HepG2 (cell line): Measurements from ENCODE around the gene SIGLEC1. TPM values are rescaled to one million over a fixed set of nuclear protein-coding genes. Genes with fewer than 3 reads are reported as not detected.

Experiments
- ATAC-seq: fragments of 200-7000 bp; cut with Tn5 transposase; 3 replicates; pipeline ENCODE4 v1.9.1; 2020; ENCODE audit warnings: mild to moderate bottlenecking, moderate library complexity
- BruUV-seq: library from RNA; stranded (reverse); fragments of 400-500 nt; replicated peaks from 2 replicates; lab custom pipeline; 2021; lab: Mats Ljungman, UMichigan
- CTCF ChIA-PET: fragments of 300-600 bp; formaldehyde crosslinking; extraction: SDS; loops from one replicate; lab custom pipeline; 2021; ENCODE audit warnings: low total read pairs, inconsistent platforms, low intra/inter-chr PET ratio; lab: Yijun Ruan, JAX
- POLR2A ChIA-PET: fragments of 350-600 bp; sonication (Branson Sonifier 250); formaldehyde crosslinking; loops from one replicate; lab custom pipeline; 2020; ENCODE audit warnings: antibody characterized with exemption, inconsistent platforms; lab: Yijun Ruan, JAX
- DNase-seq: peaks from one replicate; pipeline ENCODE4 v3.0.0-alpha.2; 2015; ENCODE audit warnings: low spot score
- FAIRE-seq: peaks from 3 replicates; lab custom pipeline; 2011; peaks lifted over from hg19 to GRCh38; lab: Jason Lieb, UNC
- H2AFZ ChIP-seq: one replicate; pipeline ENCODE4 v1.6.1; 2011; ENCODE audit warnings: low read length, inconsistent platforms
- H3K27ac ChIP-seq: fragments of 300-600 bp; 3 replicates; pipeline ENCODE4 v1.8.0; 2011; ENCODE audit warnings: mixed run types, mild to moderate bottlenecking, mixed read lengths, low read length, inconsistent platforms; ENCODE audit not compliant: insufficient read depth; ENCODE audit errors: extremely low read length
- H3K27me3 ChIP-seq, 2 experiments: fragments of 200-600 bp in 1 of 2; 2 replicates in 1 of 2; 3 replicates in 1 of 2; pipeline versions ENCODE4 v1.6.0 to v1.8.0; 2011; ENCODE audit warnings: low read length in 2 of 2, mild to moderate bottlenecking in 2 of 2, moderate library complexity in 2 of 2, inconsistent platforms in 1 of 2; ENCODE audit not compliant: insufficient read depth in 2 of 2, control insufficient read depth in 1 of 2
- H3K36me3 ChIP-seq, 2 experiments: fragments of 200-600 bp in 1 of 2; replicated peaks in 1 of 2; 2 replicates in 1 of 2; 3 replicates in 1 of 2; pipeline versions ENCODE4 v1.5.1 to v1.8.0; 2011; ENCODE audit warnings: low read length in 2 of 2, inconsistent platforms in 1 of 2; ENCODE audit not compliant: insufficient read depth in 2 of 2, control insufficient read depth in 1 of 2
- H3K4me1 ChIP-seq: 2 replicates; pipeline ENCODE4 v1.5.1; 2012; ENCODE audit warnings: low read length, inconsistent platforms; ENCODE audit not compliant: insufficient read depth
- H3K4me2 ChIP-seq: 2 replicates; pipeline ENCODE4 v1.6.0; 2011; ENCODE audit warnings: low read depth, low read length, inconsistent platforms
- H3K4me3 ChIP-seq, 3 experiments: fragments of 200-600 bp in 1 of 3; sonication (generic), shearing (Covaris generic) in 1 of 3; replicated peaks in 1 of 3; 2 replicates each; pipeline ENCODE4 v1.5.1; 2011 to 2016; ENCODE audit warnings: low read length in 3 of 3, inconsistent platforms in 2 of 3, low read depth in 2 of 3, mild to moderate bottlenecking in 2 of 3, control low read depth in 1 of 3, mixed read lengths in 1 of 3; ENCODE audit not compliant: insufficient read depth in 1 of 3
- H3K79me2 ChIP-seq: one replicate; pipeline ENCODE4 v1.6.1; 2011; ENCODE audit warnings: low read length, inconsistent platforms; ENCODE audit not compliant: insufficient read depth
- H3K9ac ChIP-seq: 2 replicates; pipeline ENCODE4 v1.6.0; 2011; ENCODE audit warnings: mild to moderate bottlenecking, low read depth, low read length, inconsistent platforms; ENCODE audit not compliant: insufficient read depth
- H3K9me3 ChIP-seq: 2 replicates; pipeline ENCODE4 v1.5.1; 2012; ENCODE audit warnings: mild to moderate bottlenecking, low read length
- H4K20me1 ChIP-seq: 2 replicates; pipeline ENCODE4 v1.6.0; 2011; ENCODE audit warnings: inconsistent platforms, mild to moderate bottlenecking, low read length, moderate library complexity; ENCODE audit not compliant: insufficient read depth
- CEBPB ChIP-seq: IDR thresholded peaks from 2 replicates; pipeline ENCODE4 v1.6.1; 2011; ENCODE audit warnings: low read depth, low read length, improper control_type of control experiment, borderline replicate concordance
- CHCHD3 ChIP-seq: sonication (generic); formaldehyde crosslinking; IDR thresholded peaks from 2 replicates; pipeline ENCODE4 v1.8.0; 2022; ENCODE audit warnings: mild to moderate bottlenecking, missing genetic modification reagents, moderate library complexity
- DNMT1 ChIP-seq: sonication (generic); formaldehyde crosslinking; IDR thresholded peaks from 2 replicates; pipeline ENCODE4 v1.5.1; 2020; ENCODE audit warnings: mild to moderate bottlenecking, missing genetic modification reagents
- GABPB1 ChIP-seq: IDR thresholded peaks from 2 replicates; pipeline ENCODE4 v1.6.1; 2016; ENCODE audit warnings: mild to moderate bottlenecking, missing genetic modification reagents, moderate library complexity, missing compliant biosample characterization
- HNRNPLL ChIP-seq: fragments of 200-400 bp; formaldehyde crosslinking; IDR thresholded peaks from 2 replicates; pipeline ENCODE4 v1.6.1; 2017; ENCODE audit warnings: mild to moderate bottlenecking, low read depth, low read length; ENCODE audit not compliant: poor library complexity, severe bottlenecking
- KDM2A ChIP-seq: sonication (generic); formaldehyde crosslinking; IDR thresholded peaks from 2 replicates; pipeline ENCODE4 v1.4.0; 2020; ENCODE audit warnings: low read depth, missing genetic modification reagents, borderline replicate concordance
- KDM3A ChIP-seq: IDR thresholded peaks from 2 replicates; pipeline ENCODE4 v1.6.1; 2018; ENCODE audit warnings: low read depth, missing compliant biosample characterization
- POGK ChIP-seq: sonication (generic); formaldehyde crosslinking; conservative IDR thresholded peaks from 2 replicates; pipeline ENCODE4 v1.8.0; 2022; ENCODE audit warnings: mild to moderate bottlenecking, moderate library complexity, missing genetic modification reagents
- SRF ChIP-seq: IDR thresholded peaks from 2 replicates; pipeline ENCODE4 v1.6.1; 2011; ENCODE audit warnings: mild to moderate bottlenecking, low read depth, low read length, moderate library complexity
- ZBTB46 ChIP-seq: sonication (generic); formaldehyde crosslinking; IDR thresholded peaks from 2 replicates; pipeline ENCODE4 v1.4.0; 2020; ENCODE audit warnings: mild to moderate bottlenecking, missing genetic modification reagents, borderline replicate concordance
- ZNF616 ChIP-seq: sonication (generic); formaldehyde crosslinking; IDR thresholded peaks from 2 replicates; pipeline ENCODE4 v1.5.0; 2020; ENCODE audit warnings: low read depth, mild to moderate bottlenecking, missing genetic modification reagents
- ZNF629 ChIP-seq: sonication (generic); formaldehyde crosslinking; conservative IDR thresholded peaks from 2 replicates; pipeline ENCODE4 v1.5.0; 2020; ENCODE audit warnings: missing genetic modification reagents
- ZNF768 ChIP-seq: sonication (generic); formaldehyde crosslinking; IDR thresholded peaks from 2 replicates; pipeline ENCODE4 v1.4.0; 2020; ENCODE audit warnings: missing genetic modification reagents
- WGBS: methylation state at CpG from one replicate; pipeline ENCODE4 v1.1.6; 2017; ENCODE audit warnings: low lambda C conversion rate; 5-methylcytosine and 5-hydroxymethylcytosine counted together
- in situ Hi-C: cut with HindIII; loops from 2 replicates; pipeline ENCODE4 v1.10.0; 2017; ENCODE audit warnings: low pct_unique_long_range_greater_than_20kb; ENCODE audit not compliant: extremely low pct_ligation_motif_present
- intact Hi-C: fragments of 100-400 bp; cut with micrococcal nuclease; formaldehyde crosslinking; loops from one replicate; pipeline ENCODE4 v1.10.0; 2022; ENCODE audit not compliant: unreplicated experiment
- polyA plus RNA-seq, 8 experiments: library from polyadenylated mRNA; depleted of rRNA in 3 of 8; stranded (reverse) in 7 of 8; unstranded in 1 of 8; fragments of >200 nt; fragmentation: Illumina TruSeq in 4 of 8; extraction: Trizol in 4 of 8; gene quantifications; 2 replicates each; pipeline versions ENCODE4 v1.2.1 to v1.2.3, GENCODE V29; 2011 to 2016; ENCODE audit warnings: low read depth in 4 of 8, missing spikeins in 1 of 8, mixed read lengths in 1 of 8; ENCODE audit not compliant: insufficient read depth in 1 of 8
- total RNA-seq, 5 experiments: library from RNA; depleted of rRNA; stranded (reverse); fragments of >200 nt; fragmentation: Illumina TruSeq; extraction: Trizol; gene quantifications; 2 replicates each; pipeline ENCODE4 v1.2.3, GENCODE V29; 2016; ENCODE audit warnings: low read depth in 1 of 5

SIGLEC1 gene
- total and polyA plus RNA-seq, 2 of the 13 experiments (the other 11 are each of a cell fraction or from before 2014, with no cell fraction given): 0.01 TPM; not detected in 1

- TF ChIP-seq ZNF629 (peak; percentile 72), SRF (no peak)
- H3K36me3 ChIP-seq: no peaks in the 10 kb centered on the region
- no peaks in the 10 kb centered on the region for H4K20me1 ChIP-seq
- H3K4me3 ChIP-seq: no peak overlapping the region
- no TSS peak for BruUV-seq
- H3K27ac ChIP-seq: no peak overlapping the region
- FAIRE-seq (no peak), DNase-seq (no peak), ATAC-seq (no peak)
- peaks cover 8% of the 10 kb centered on the region; the same call in 1 of the 2 replicates for H3K4me1 ChIP-seq
- H3K9ac ChIP-seq: no peak overlapping the region
- WGBS: 57% methylated on average over 58 of the region's 90 CpGs
- POLR2A ChIA-PET: no interaction called here
- in situ Hi-C loops (no loop called here), intact Hi-C loops (no loop called here)
- no peaks in the 10 kb centered on the region for H3K9me3 ChIP-seq
- no peak overlapping the region; the same call in 1 of the 2 replicates for H3K4me2 ChIP-seq
- H2AFZ ChIP-seq: no peak overlapping the region
- H3K27me3 ChIP-seq: peaks cover 51 to 97% of the 10 kb centered on the region in 2 experiments
- no peaks in the 10 kb centered on the region for H3K79me2 ChIP-seq
- CTCF ChIA-PET: no interaction called here
Measured at GRCh38 chr20:3673221-3674070, 39.0 kb downstream of the SIGLEC1 start.

- H3K4me3 ChIP-seq: peak overlapping the region in 1 of 3 experiments; percentile 54; a peak in 1 of 6 replicates
- H3K9ac ChIP-seq: no peak overlapping the region
- H3K79me2 ChIP-seq: no peaks in the 10 kb centered on the region
- POLR2A ChIA-PET: no interaction called here
- CTCF ChIA-PET: no interaction called here
- peak overlapping the region; percentile 54 for H3K4me2 ChIP-seq
- intact Hi-C loops: no loop called here
- no peaks in the 10 kb centered on the region for H4K20me1 ChIP-seq
- peaks cover 8% of the 10 kb centered on the region; the same call in 1 of the 2 replicates for H3K4me1 ChIP-seq
- DNase-seq (no peak), ATAC-seq (peak; percentile 6), FAIRE-seq (no peak)
- WGBS: 19% methylated on average over 21 of the region's 58 CpGs
- H3K9me3 ChIP-seq: no peaks in the 10 kb centered on the region
- in situ Hi-C loops: no loop called here
- no peaks in the 10 kb centered on the region for H3K36me3 ChIP-seq
- no peak overlapping the region for H2AFZ ChIP-seq
- H3K27ac ChIP-seq: no peak overlapping the region
- BruUV-seq: no TSS peak
- peaks cover 49 to 93% of the 10 kb centered on the region in 2 experiments for H3K27me3 ChIP-seq
- TF ChIP-seq ZNF768 (CRISPR knock-in tag) (peak; percentile 88), KDM2A (CRISPR knock-in tag) (0 out of 2 replicates have a peak, but pooled peaks have one; percentile 33), HNRNPLL (peak; percentile 59), CHCHD3 (0 out of 2 replicates have a peak, but pooled peaks have one; percentile 56), KDM3A (CRISPR knock-in tag) (0 out of 2 replicates have a peak, but pooled peaks have one; percentile 27), ZBTB46 (CRISPR knock-in tag) (no peak), ZNF616 (no peak), POGK (CRISPR knock-in tag) (0 out of 2 replicates have a peak, but pooled peaks have one; percentile 37), CEBPB (no peak), GABPB1 (0 out of 2 replicates have a peak, but pooled peaks have one; percentile 24), DNMT1 (0 out of 2 replicates have a peak, but pooled peaks have one; percentile 49)
Measured at GRCh38 chr20:3672547-3673171, 39.7 kb downstream of the SIGLEC1 start.
